Fibroblast of gingiva (primary cell): Measurements from ENCODE around the gene ZNF492.
"Not testable (repeated sequence)": the region's sequence is repeated elsewhere in the genome, so short reads cannot be mapped to it uniquely, and the experiment has no call there.

Source experiments
- DNase-seq: peaks from one replicate; pipeline ENCODE4 v3.0.0-alpha.2; 2011; ENCODE audit warnings: low read depth

The ZNF492 gene

GRCh38 chr19:22617614-22618320 lies 16.4 kb upstream of the ZNF492 start:
- DNase-seq = no peak

- no peak for DNase-seq
Measured at GRCh38 chr19:22619371-22619770, 14.8 kb upstream of the ZNF492 start.

GRCh38 chr19:22619932-22620331 lies 14.2 kb upstream of the ZNF492 start:
- no peak for DNase-seq

GRCh38 chr19:22620401-22620800 lies 13.7 kb upstream of the ZNF492 start:
- DNase-seq = no peak

GRCh38 chr19:22620912-22621311 lies 13.2 kb upstream of the ZNF492 start:
- DNase-seq = no peak

GRCh38 chr19:22622020-22622419 lies 12.1 kb upstream of the ZNF492 start:
- DNase-seq = no peak

- DNase-seq = no peak
Measured at GRCh38 chr19:22622901-22623840, 11.0 kb upstream of the ZNF492 start.

GRCh38 chr19:22623841-22624221 lies 10.3 kb upstream of the ZNF492 start:
- no peak for DNase-seq

- DNase-seq = no peak
Measured at GRCh38 chr19:22625266-22626035, 8.7 kb upstream of the ZNF492 start.

- no peak for DNase-seq
Measured at GRCh38 chr19:22627526-22627925, 6.6 kb upstream of the ZNF492 start.

GRCh38 chr19:22628401-22628800 lies 5.7 kb upstream of the ZNF492 start:
- DNase-seq = no peak

- no peak for DNase-seq
Measured at GRCh38 chr19:22634450-22634827, 315 bp downstream of the ZNF492 start.

GRCh38 chr19:22685493-22685892 lies 51.4 kb downstream of the ZNF492 start:
- not testable (repeated sequence) for DNase-seq

- not testable (repeated sequence) for DNase-seq
Measured at GRCh38 chr19:22702661-22703060, 68.5 kb downstream of the ZNF492 start.

- not testable (repeated sequence) for DNase-seq
Measured at GRCh38 chr19:22703096-22703495, 69.0 kb downstream of the ZNF492 start.

- no peak for DNase-seq
Measured at GRCh38 chr19:22708983-22709382, 74.9 kb downstream of the ZNF492 start.
